ENCODE results near the gene TAS1R3. TPM values are rescaled to one million over a fixed set of nuclear protein-coding genes. Genes with fewer than 3 reads are reported as not detected.

TAS1R3 gene
- total RNA-seq, 1 donor from 2014 or later, result 0.49 TPM

- intact Hi-C loops (cut with DNase I), result no loop called here
- DNase-seq (ENCODE audit: low spot score) (no peak), ATAC-seq (peak; percentile 78)
These were observed 12.9 kb upstream of the TAS1R3 start for GRCh38 chr1:1318131-1318652.

- DNase-seq (ENCODE audit: low spot score) (no peak), ATAC-seq (no peak)
- intact Hi-C loops (cut with DNase I), result no loop called here
These were observed 12.1 kb upstream of the TAS1R3 start for GRCh38 chr1:1318777-1319645.

- ATAC-seq (no peak), DNase-seq (ENCODE audit: low spot score) (no peak)
- intact Hi-C loops (cut with DNase I), result no loop called here
These were observed 11.5 kb upstream of the TAS1R3 start for GRCh38 chr1:1319646-1319941.

- intact Hi-C loops (cut with DNase I), result no loop called here
- ATAC-seq (no peak), DNase-seq (ENCODE audit: low spot score) (no peak)
These were observed 10.2 kb upstream of the TAS1R3 start for GRCh38 chr1:1320666-1321448.

- intact Hi-C loops (cut with DNase I), result no loop called here
These were observed 9.6 kb upstream of the TAS1R3 start for GRCh38 chr1:1321477-1321876.

GRCh38 chr1:1322418-1322817 is 8.7 kb upstream of the TAS1R3 start:
- DNase-seq (ENCODE audit: low spot score) (no peak), ATAC-seq (no peak)
- intact Hi-C loops (cut with DNase I), result no loop called here

More at GRCh38 chr1:1321477-1321876, 9.6 kb upstream of the TAS1R3 start:
- no peak for DNase-seq (ENCODE audit: low spot score)
- no peak for ATAC-seq

GRCh38 chr1:1322952-1323351 is 8.1 kb upstream of the TAS1R3 start:
- ATAC-seq, result no peak
- no peak for DNase-seq (ENCODE audit: low spot score)
- intact Hi-C loops (cut with DNase I), result no loop called here

- intact Hi-C loops (cut with DNase I), result no loop called here
- no peak for DNase-seq (ENCODE audit: low spot score)
- ATAC-seq, result no peak
These were observed 7.0 kb upstream of the TAS1R3 start for GRCh38 chr1:1324084-1324523.

- DNase-seq (ENCODE audit: low spot score), result peak; percentile 98
- intact Hi-C loops (cut with DNase I), result no loop called here
- ATAC-seq, result peak; percentile 92
These were observed 6.4 kb upstream of the TAS1R3 start, which contains the start of the genes CPTP and INTS11 for GRCh38 chr1:1324524-1325287. TSS of gene CPTP (plus strand) at chr1:1324802. CDS start at chr1:1326911, 2,109 bp downstream. TSS of gene INTS11 (minus strand) at chr1:1324660. CDS start at chr1:1324608, 52 bp downstream.

- ATAC-seq (no peak), DNase-seq (ENCODE audit: low spot score) (no peak)
- intact Hi-C loops (cut with DNase I), result no loop called here
These were observed 5.6 kb upstream of the TAS1R3 start for GRCh38 chr1:1325288-1326074.

- DNase-seq (ENCODE audit: low spot score) (no peak), ATAC-seq (no peak)
- intact Hi-C loops (cut with DNase I), result no loop called here
These were observed 4.9 kb upstream of the TAS1R3 start for GRCh38 chr1:1326075-1326605.

GRCh38 chr1:1327291-1327690 is 3.8 kb upstream of the TAS1R3 start:
- no peak for ATAC-seq
- intact Hi-C loops (cut with DNase I), result no loop called here

GRCh38 chr1:1328254-1328653 is 2.8 kb upstream of the TAS1R3 start:
- intact Hi-C loops (cut with DNase I), result no loop called here
- DNase-seq (ENCODE audit: low spot score), result no peak
- no peak for ATAC-seq

More at GRCh38 chr1:1327291-1327690, 3.8 kb upstream of the TAS1R3 start:
- DNase-seq (ENCODE audit: low spot score), result no peak

GRCh38 chr1:1329304-1330210 is 1.5 kb upstream of the TAS1R3 start:
- ATAC-seq (no peak), DNase-seq (ENCODE audit: low spot score) (no peak)
- intact Hi-C loops (cut with DNase I), result no loop called here

- intact Hi-C loops (cut with DNase I), result no loop called here
- ATAC-seq (no peak), DNase-seq (ENCODE audit: low spot score) (no peak)
These were observed 563 bp upstream of the TAS1R3 start for GRCh38 chr1:1330366-1331067.

- no peak for DNase-seq (ENCODE audit: low spot score)
- ATAC-seq, result no peak
- intact Hi-C loops (cut with DNase I), result no loop called here
These were observed 1.1 kb downstream of the TAS1R3 start for GRCh38 chr1:1332031-1332755.

All from sciatic nerve (tissue), 2 donors.